ENCODE results near the gene GLTPD2.

DNA sequence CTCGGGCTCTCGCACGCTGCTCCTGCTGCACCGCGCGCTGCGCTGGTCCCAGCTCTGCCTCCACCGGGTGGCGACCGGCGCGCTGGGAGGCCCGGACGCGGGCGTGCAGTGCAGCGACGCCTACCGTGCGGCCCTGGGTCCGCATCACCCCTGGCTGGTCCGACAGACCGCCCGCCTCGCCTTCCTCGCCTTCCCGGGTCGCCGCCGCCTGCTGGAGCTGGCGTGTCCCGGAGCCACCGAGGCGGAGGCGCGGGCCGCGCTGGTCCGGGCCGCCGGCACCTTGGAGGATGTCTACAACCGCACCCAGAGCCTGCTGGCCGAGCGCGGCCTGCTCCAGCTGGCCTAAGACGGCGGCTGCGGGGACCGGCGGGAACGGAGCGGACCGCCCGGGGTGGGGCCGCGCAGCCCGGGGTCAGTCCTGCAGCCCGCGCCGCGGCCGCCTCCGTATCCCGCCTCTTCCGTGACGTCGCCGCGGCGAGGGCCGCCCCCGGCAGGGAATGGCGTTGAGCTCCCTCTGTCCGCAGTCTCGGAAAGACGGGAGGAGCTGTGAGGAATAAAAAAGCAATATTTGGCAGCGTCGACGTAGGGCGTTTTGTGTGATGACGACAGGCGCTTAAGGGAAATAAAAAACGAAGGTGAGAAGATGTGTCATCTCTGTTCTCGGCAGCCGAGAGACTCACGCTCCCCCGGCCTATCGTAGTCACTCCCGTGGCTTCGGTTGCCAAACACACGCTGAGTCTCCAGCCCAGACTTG lies 1.4 kb downstream of the GLTPD2 start:
- peak; percentile 66 for TF ChIP-seq CTCF (IDR thresholded peaks at IDR 0.05; ENCODE audit: insufficient read depth, low read length, poor library complexity, severe bottlenecking)
- no peak for TF ChIP-seq EZH2phosphoT487 (conservative IDR thresholded peaks at IDR 0.05; ENCODE audit: low read length)
